Activated CD4-positive, alpha-beta T cell treated with anti-CD3 and anti-CD28 coated beads for 36 hours (primary cell): ENCODE data around the gene TCP11L2. TPM values are rescaled to one million over a fixed set of nuclear protein-coding genes. Genes with fewer than 3 reads are reported as not detected.

Experiments
- ATAC-seq: fragments of 200-7000 bp; cut with Tn5 transposase; one replicate; pipeline ENCODE4 v1.10.0; 2021; ENCODE audit warnings: mild to moderate bottlenecking, moderate library complexity
- CTCF ChIA-PET: fragments of 350-600 bp; sonication (Branson Sonifier 250); formaldehyde crosslinking; loops from one replicate; lab custom pipeline; 2021; ENCODE audit warnings: antibody characterized with exemption; lab: Charles Lee
- POLR2A ChIA-PET: fragments of 350-600 bp; sonication (Branson Sonifier 250); formaldehyde crosslinking; loops from one replicate; lab custom pipeline; 2021; ENCODE audit warnings: antibody characterized with exemption, inconsistent platforms; lab: Charles Lee
- DNase-seq: peaks from one replicate; pipeline ENCODE4 v3.0.0-alpha.2; 2020
- H3K27ac Mint-ChIP-seq: one replicate; pipeline ENCODE4 v1.8.0; 2021; ENCODE audit warnings: mixed read lengths
- H3K27me3 Mint-ChIP-seq: one replicate; pipeline ENCODE4 v1.8.0; 2021; ENCODE audit warnings: mixed read lengths
- H3K36me3 Mint-ChIP-seq: one replicate; pipeline ENCODE4 v1.8.0; 2021; ENCODE audit warnings: low read depth, mixed read lengths
- H3K4me1 Mint-ChIP-seq: one replicate; pipeline ENCODE4 v1.8.0; 2021; ENCODE audit warnings: mixed read lengths
- H3K4me3 Mint-ChIP-seq: one replicate; pipeline ENCODE4 v1.8.0; 2021; ENCODE audit warnings: mild to moderate bottlenecking, moderate library complexity, mixed read lengths
- H3K9me3 Mint-ChIP-seq: one replicate; pipeline ENCODE4 v1.8.0; 2021; ENCODE audit warnings: low read depth, mixed read lengths
- intact Hi-C, 2 experiments: fragments of 100-400 bp; cut with DNase I in 1 of 2; cut with micrococcal nuclease in 1 of 2; formaldehyde crosslinking; loops; one replicate each; pipeline versions ENCODE4 v1.14.2 to v1.15.1; 2022 to 2024; cut with DNase I, micrococcal nuclease
- total RNA-seq, 2 experiments: library from RNA; stranded (reverse); gene quantifications; one replicate each; pipeline ENCODE4 v1.2.3, GENCODE V29; 2021

The TCP11L2 gene
- total RNA-seq, result 10 to 100 TPM in 1 of 2 experiments, 1 to 10 TPM in 1; 8.6 to 11.8 TPM

GRCh38 chr12:106302401-106303201 is at the start of gene TCP11L2:
Gene TCP11L2 (plus strand): TSS chr12:106302733. CDS start chr12:106311076, 8,343 bp downstream.
- Mint-ChIP-seq H3K27me3 (no peaks in the 10 kb centered on the region), H3K4me1 (peaks cover 59% of the 10 kb centered on the region), H3K36me3 (no peaks in the 10 kb centered on the region), H3K27ac (peak within 1 kb of the TSS; percentile 99), H3K4me3 (peak within 1 kb of the TSS; percentile 78), H3K9me3 (no peaks in the 10 kb centered on the region)
- ChIA-PET CTCF (interaction anchor here (0.6 to 2.3 kb wide), 4 partner anchors 10 to 56 kb away, joined by 3 to 7 read pairs (median 4); partner anchors contain the start of gene POLR3B), POLR2A (no interaction called here)
- ATAC-seq, result peak; percentile 67
- peak; percentile 94 for DNase-seq
- intact Hi-C loops, result loop anchor here (1.0 to 5.0 kb wide), 12 partner anchors 54 to 1458 kb away; partner anchors contain the start of genes CKAP4 (in 2 of the 2), CRY1 (in 2 of the 2), POLR3B (in 2 of the 2) and C12orf75 (in 1 of the 2)

GRCh38 chr12:106254724-106255123 is 47.8 kb upstream of the TCP11L2 start:
- Mint-ChIP-seq H3K9me3 (no peaks in the 10 kb centered on the region), H3K27ac (no peak overlapping the region), H3K4me1 (peaks cover under 1% of the 10 kb centered on the region), H3K4me3 (no peak overlapping the region), H3K27me3 (no peaks in the 10 kb centered on the region), H3K36me3 (no peaks in the 10 kb centered on the region)
- ATAC-seq, result no peak
- ChIA-PET POLR2A (no interaction called here), CTCF (no interaction called here)
- no peak for DNase-seq
- intact Hi-C loops, result no loop called here

- no peaks in the 10 kb centered on the region for H3K36me3 Mint-ChIP-seq
- ATAC-seq (no peak), DNase-seq (no peak)
- no peak overlapping the region for H3K4me3 Mint-ChIP-seq
- no peak overlapping the region for H3K27ac Mint-ChIP-seq
- ChIA-PET POLR2A (no interaction called here), CTCF (interaction anchor here (0.5 to 1.2 kb wide), 3 partner anchors 21 to 40 kb away, joined by 3 to 4 read pairs (median 3); no protein-coding TSS in a partner anchor)
- intact Hi-C loops, result no loop called here
- H3K27me3 Mint-ChIP-seq, result no peaks in the 10 kb centered on the region
- H3K4me1 Mint-ChIP-seq, result no peaks in the 10 kb centered on the region
- H3K9me3 Mint-ChIP-seq, result no peaks in the 10 kb centered on the region
Observed at GRCh38 chr12:106255493-106255892, 47.0 kb upstream of the TCP11L2 start.

- ATAC-seq (no peak), DNase-seq (no peak)
- H3K27ac Mint-ChIP-seq, result no peak overlapping the region
- H3K9me3 Mint-ChIP-seq, result no peaks in the 10 kb centered on the region
- intact Hi-C loops, result no loop called here
- ChIA-PET CTCF (interaction anchor here (0.5 to 1.2 kb wide), 3 partner anchors 21 to 40 kb away, joined by 3 to 4 read pairs (median 3); no protein-coding TSS in a partner anchor), POLR2A (no interaction called here)
- no peaks in the 10 kb centered on the region for H3K27me3 Mint-ChIP-seq
- no peaks in the 10 kb centered on the region for H3K4me1 Mint-ChIP-seq
- no peak overlapping the region for H3K4me3 Mint-ChIP-seq
- no peaks in the 10 kb centered on the region for H3K36me3 Mint-ChIP-seq
Observed at GRCh38 chr12:106255952-106256351, 46.6 kb upstream of the TCP11L2 start.

- ATAC-seq, result no peak
- no peaks in the 10 kb centered on the region for H3K9me3 Mint-ChIP-seq
- no peaks in the 10 kb centered on the region for H3K4me1 Mint-ChIP-seq
- DNase-seq, result no peak
- intact Hi-C loops, result no loop called here
- H3K27me3 Mint-ChIP-seq, result no peaks in the 10 kb centered on the region
- H3K36me3 Mint-ChIP-seq, result no peaks in the 10 kb centered on the region
- no peak overlapping the region for H3K4me3 Mint-ChIP-seq
- H3K27ac Mint-ChIP-seq, result no peak overlapping the region
- ChIA-PET POLR2A (no interaction called here), CTCF (interaction anchor here (0.6 to 1.2 kb wide), 2 partner anchors 30 to 402 kb away, joined by 3 to 4 read pairs; no protein-coding TSS in a partner anchor)
Observed at GRCh38 chr12:106256524-106256923, 46.0 kb upstream of the TCP11L2 start.

GRCh38 chr12:106258226-106258625 is 44.3 kb upstream of the TCP11L2 start:
- Mint-ChIP-seq H3K4me3 (no peak overlapping the region), H3K36me3 (no peaks in the 10 kb centered on the region), H3K27me3 (no peaks in the 10 kb centered on the region), H3K27ac (no peak overlapping the region), H3K4me1 (no peaks in the 10 kb centered on the region), H3K9me3 (no peaks in the 10 kb centered on the region)
- ChIA-PET CTCF (interaction anchor here (0.7 kb wide), 1 partner anchor 966 kb away, joined by 5 read pairs; no protein-coding TSS in a partner anchor), POLR2A (no interaction called here)
- intact Hi-C loops, result no loop called here
- DNase-seq (no peak), ATAC-seq (no peak)

GRCh38 chr12:106258935-106259334 is 43.6 kb upstream of the TCP11L2 start:
- Mint-ChIP-seq H3K27ac (no peak overlapping the region), H3K4me1 (no peaks in the 10 kb centered on the region), H3K36me3 (no peaks in the 10 kb centered on the region), H3K27me3 (no peaks in the 10 kb centered on the region), H3K9me3 (no peaks in the 10 kb centered on the region), H3K4me3 (no peak overlapping the region)
- no peak for DNase-seq
- ATAC-seq, result no peak
- POLR2A ChIA-PET, result no interaction called here
- CTCF ChIA-PET, result interaction anchor here (0.6 kb wide), 1 partner anchor 29 kb away, joined by 3 read pairs; no protein-coding TSS in a partner anchor
- intact Hi-C loops, result no loop called here

GRCh38 chr12:106265116-106265515 is 37.4 kb upstream of the TCP11L2 start:
- ChIA-PET POLR2A (no interaction called here), CTCF (interaction anchor here (0.8 to 1.8 kb wide), 2 partner anchors 13 to 38 kb away, joined by 3 to 5 read pairs; no protein-coding TSS in a partner anchor)
- Mint-ChIP-seq H3K36me3 (no peaks in the 10 kb centered on the region), H3K4me1 (peaks cover 4% of the 10 kb centered on the region), H3K27ac (no peak overlapping the region), H3K9me3 (no peaks in the 10 kb centered on the region), H3K4me3 (no peak overlapping the region), H3K27me3 (no peaks in the 10 kb centered on the region)
- DNase-seq (no peak), ATAC-seq (no peak)
- intact Hi-C loops, result no loop called here

- ChIA-PET POLR2A (no interaction called here), CTCF (interaction anchor here (1.9 kb wide), 1 partner anchor 15 kb away, joined by 8 read pairs; no protein-coding TSS in a partner anchor)
- H3K9me3 Mint-ChIP-seq, result no peaks in the 10 kb centered on the region
- H3K27ac Mint-ChIP-seq, result no peak overlapping the region
- H3K4me3 Mint-ChIP-seq, result no peak overlapping the region
- DNase-seq (no peak), ATAC-seq (no peak)
- H3K27me3 Mint-ChIP-seq, result no peaks in the 10 kb centered on the region
- H3K36me3 Mint-ChIP-seq, result no peaks in the 10 kb centered on the region
- intact Hi-C loops, result no loop called here
- H3K4me1 Mint-ChIP-seq, result peaks cover 4% of the 10 kb centered on the region
Observed at GRCh38 chr12:106267535-106267934, 35.0 kb upstream of the TCP11L2 start.

GRCh38 chr12:106269150-106269771 is 33.3 kb upstream of the TCP11L2 start:
- Mint-ChIP-seq H3K4me3 (no peak overlapping the region), H3K27ac (no peak overlapping the region), H3K4me1 (peaks cover 4% of the 10 kb centered on the region), H3K27me3 (no peaks in the 10 kb centered on the region), H3K9me3 (no peaks in the 10 kb centered on the region), H3K36me3 (no peaks in the 10 kb centered on the region)
- ChIA-PET POLR2A (no interaction called here), CTCF (interaction anchor here (1.3 to 1.4 kb wide), 2 partner anchors 13 to 45 kb away, joined by 5 to 8 read pairs; no protein-coding TSS in a partner anchor)
- intact Hi-C loops, result no loop called here
- ATAC-seq (no peak), DNase-seq (no peak)
